ENCODE data around the gene TADA2A. TPM values are rescaled to one million over a fixed set of nuclear protein-coding genes. Genes with fewer than 3 reads are reported as not detected.
A peak's percentile ranks its signal among the peaks of the same experiment; 100 is the strongest.
"Not testable (repeated sequence)": the region's sequence is repeated elsewhere in the genome, so short reads cannot be mapped to it uniquely, and the experiment has no call there.

Gene TADA2A
- polyA plus RNA-seq, 1 donor from 2014 or later, result 15.1 TPM

GRCh38 chr17:37510056-37510455 lies 103.4 kb downstream of the TADA2A start:
- H3K9me3 Mint-ChIP-seq, result no peaks in the 10 kb centered on the region
- no peaks in the 10 kb centered on the region for H3K27me3 Mint-ChIP-seq
- peaks cover 0 to 3% (median 0%) of the 10 kb centered on the region in 3 donors for H3K4me1 Mint-ChIP-seq
- peak overlapping the region in 1 of 3 donors; percentile 27 for H3K27ac Mint-ChIP-seq
- H3K4me3 Mint-ChIP-seq, result no peak overlapping the region
- H3K36me3 Mint-ChIP-seq, result peaks cover 4% of the 10 kb centered on the region

- H3K36me3 Mint-ChIP-seq, H3K4me1 Mint-ChIP-seq, H3K27ac Mint-ChIP-seq, H3K27me3 Mint-ChIP-seq, H3K9me3 Mint-ChIP-seq, H3K4me3 Mint-ChIP-seq: not testable (repeated sequence)
These were observed 105.0 kb downstream of the TADA2A start for GRCh38 chr17:37511642-37512041.

- H3K27ac Mint-ChIP-seq, result peak overlapping the region in 2 of 3 donors; percentile 18 to 46
- H3K4me1 Mint-ChIP-seq, result peaks cover 0 to 1% (median 0%) of the 10 kb centered on the region in 3 donors
- H3K27me3 Mint-ChIP-seq, result no peaks in the 10 kb centered on the region
- no peaks in the 10 kb centered on the region for H3K9me3 Mint-ChIP-seq
- no peaks in the 10 kb centered on the region for H3K36me3 Mint-ChIP-seq
- H3K4me3 Mint-ChIP-seq, result no peak overlapping the region
These were observed 105.9 kb downstream of the TADA2A start for GRCh38 chr17:37512442-37513068.

DNA sequence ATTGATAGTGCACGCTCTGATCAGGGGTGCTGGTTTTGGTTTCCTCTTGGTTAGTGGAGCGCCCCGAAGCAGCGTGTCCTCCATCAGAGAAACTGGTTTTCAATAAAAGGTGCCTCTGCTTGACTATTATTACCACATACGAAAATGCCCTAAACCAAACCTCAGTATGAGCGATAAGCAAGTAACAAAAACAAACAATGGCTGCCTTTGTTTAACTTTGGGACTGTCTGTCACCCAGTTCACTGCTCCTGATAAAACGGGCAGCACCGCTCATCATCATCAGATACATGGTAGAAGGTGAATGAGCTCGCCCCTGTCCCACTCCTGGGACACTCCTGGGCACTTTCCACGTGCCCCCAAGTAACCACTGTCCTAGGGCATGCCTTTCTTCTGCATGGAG lies 107.0 kb downstream of the TADA2A start:
- Mint-ChIP-seq H3K27ac (no peak overlapping the region), H3K4me3 (no peak overlapping the region), H3K36me3 (no peaks in the 10 kb centered on the region), H3K4me1 (peaks cover 0 to 1% (median 0%) of the 10 kb centered on the region in 3 donors), H3K27me3 (no peaks in the 10 kb centered on the region), H3K9me3 (no peaks in the 10 kb centered on the region)

DNA sequence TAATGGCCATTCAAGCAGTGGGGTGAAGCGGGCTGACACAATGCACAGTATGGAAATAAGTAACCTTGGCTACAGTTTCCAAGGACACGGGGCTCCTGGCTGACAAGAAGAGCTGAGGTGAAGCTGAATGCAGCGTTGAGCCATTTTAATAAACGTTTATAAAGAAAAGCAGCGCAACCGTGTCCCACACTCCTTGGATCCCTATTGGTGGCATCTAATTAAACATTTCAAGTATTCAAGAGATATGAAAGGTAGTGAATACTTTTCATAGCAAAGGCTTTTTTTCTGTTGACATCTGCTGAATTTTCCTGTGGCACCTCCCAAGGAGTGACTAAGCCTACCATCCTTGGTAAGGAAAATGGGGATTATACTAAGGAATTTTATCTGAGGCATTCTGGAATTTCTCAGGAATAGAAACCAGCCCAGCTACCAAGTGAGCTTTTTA lies 109.5 kb downstream of the TADA2A start:
- Mint-ChIP-seq H3K4me3 (no peak overlapping the region), H3K4me1 (no peaks in the 10 kb centered on the region), H3K36me3 (no peaks in the 10 kb centered on the region), H3K9me3 (no peaks in the 10 kb centered on the region), H3K27ac (peak overlapping the region in 1 of 3 donors; percentile 27), H3K27me3 (no peaks in the 10 kb centered on the region)

GRCh38 chr17:37517881-37518280 lies 111.2 kb downstream of the TADA2A start:
- Mint-ChIP-seq H3K9me3 (no peaks in the 10 kb centered on the region), H3K4me3 (no peak overlapping the region), H3K27me3 (no peaks in the 10 kb centered on the region), H3K4me1 (no peaks in the 10 kb centered on the region), H3K36me3 (no peaks in the 10 kb centered on the region), H3K27ac (no peak overlapping the region)

- Mint-ChIP-seq H3K27ac (no peak overlapping the region), H3K4me3 (no peak overlapping the region), H3K27me3 (no peaks in the 10 kb centered on the region), H3K4me1 (no peaks in the 10 kb centered on the region), H3K9me3 (no peaks in the 10 kb centered on the region), H3K36me3 (peaks cover 2% of the 10 kb centered on the region)
These were observed 112.1 kb downstream of the TADA2A start for GRCh38 chr17:37518826-37519225.

GRCh38 chr17:37519251-37519985 lies 112.7 kb downstream of the TADA2A start:
- H3K4me1 Mint-ChIP-seq, result no peaks in the 10 kb centered on the region
- H3K9me3 Mint-ChIP-seq, result no peaks in the 10 kb centered on the region
- peaks cover 2% of the 10 kb centered on the region for H3K36me3 Mint-ChIP-seq
- H3K27me3 Mint-ChIP-seq, result no peaks in the 10 kb centered on the region
- H3K27ac Mint-ChIP-seq, result peak overlapping the region in 1 of 3 donors; percentile 86
- H3K4me3 Mint-ChIP-seq, result no peak overlapping the region

- H3K27ac Mint-ChIP-seq, result no peak overlapping the region
These were observed 113.5 kb downstream of the TADA2A start for GRCh38 chr17:37520174-37520573.

GRCh38 chr17:37521821-37522220 lies 115.1 kb downstream of the TADA2A start:
- Mint-ChIP-seq H3K27me3 (no peaks in the 10 kb centered on the region), H3K4me1 (no peaks in the 10 kb centered on the region), H3K36me3 (peaks cover 4% of the 10 kb centered on the region), H3K9me3 (no peaks in the 10 kb centered on the region), H3K4me3 (no peak overlapping the region), H3K27ac (peak overlapping the region in 1 of 3 donors; percentile 85)

More at GRCh38 chr17:37520174-37520573, 113.5 kb downstream of the TADA2A start:
- peaks cover 2% of the 10 kb centered on the region for H3K36me3 Mint-ChIP-seq
- no peaks in the 10 kb centered on the region for H3K9me3 Mint-ChIP-seq
- no peaks in the 10 kb centered on the region for H3K27me3 Mint-ChIP-seq
- no peaks in the 10 kb centered on the region for H3K4me1 Mint-ChIP-seq
- no peak overlapping the region for H3K4me3 Mint-ChIP-seq

- Mint-ChIP-seq H3K36me3 (peaks cover 4% of the 10 kb centered on the region), H3K4me1 (peaks cover 0 to 1% (median 0%) of the 10 kb centered on the region in 3 donors), H3K9me3 (no peaks in the 10 kb centered on the region), H3K27me3 (no peaks in the 10 kb centered on the region), H3K4me3 (no peak overlapping the region), H3K27ac (peak overlapping the region in 2 of 3 donors; percentile 14 to 60)
These were observed 117.1 kb downstream of the TADA2A start for GRCh38 chr17:37523715-37524219.

DNA sequence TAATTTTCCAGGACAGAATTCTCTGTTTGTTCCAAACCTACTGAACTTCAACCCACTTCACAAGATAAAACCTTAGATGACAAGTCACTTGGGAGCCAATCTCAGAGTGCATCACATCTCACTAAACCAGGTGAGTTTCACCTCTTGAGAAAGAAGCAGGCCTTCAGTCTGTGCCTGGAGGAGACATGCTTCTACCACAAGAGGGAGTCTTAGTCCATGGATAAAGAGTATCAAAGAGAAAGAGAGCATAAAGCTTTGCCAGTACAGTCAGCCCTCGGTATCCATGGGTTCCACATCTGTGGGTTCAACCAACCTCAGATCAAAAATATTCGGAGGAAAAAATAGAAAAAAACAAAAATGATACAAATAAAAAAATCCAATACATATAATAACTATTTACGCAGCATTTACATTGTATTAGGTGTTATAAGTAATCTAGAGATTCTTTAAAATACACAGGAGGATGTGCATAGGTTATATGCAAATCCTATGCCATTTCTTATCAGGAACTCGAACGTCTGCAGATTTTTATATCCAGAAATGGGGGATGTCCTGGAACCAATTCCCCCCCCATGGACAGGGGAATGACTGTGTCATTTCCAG lies 120.7 kb downstream of the TADA2A start:
- Mint-ChIP-seq H3K27ac (no peak overlapping the region), H3K36me3 (peaks cover 7% of the 10 kb centered on the region), H3K4me3 (no peak overlapping the region), H3K9me3 (no peaks in the 10 kb centered on the region), H3K4me1 (peaks cover 0 to 1% (median 0%) of the 10 kb centered on the region in 3 donors), H3K27me3 (no peaks in the 10 kb centered on the region)

Measured in IgD-negative memory B cell (primary cell).